Measurements from ENCODE around the gene HJV. TPM values are rescaled to one million over a fixed set of nuclear protein-coding genes. Genes with fewer than 3 reads are reported as not detected.

HJV gene
- total and polyA plus RNA-seq, 2 of the 13 experiments (the other 11 are each of a cell fraction or from before 2014, with no cell fraction given), result 0.18 TPM; not detected in 1

GRCh38 chr1:146012703-146013558 is 8.6 kb downstream of the HJV start (continued):
- no peak for TF ChIP-seq PAXIP1 (CRISPR knock-in tag; conservative IDR thresholded peaks at IDR 0.05)
- TF ChIP-seq TAF15 (IDR thresholded peaks at IDR 0.05; ENCODE audit: low read depth, low read length, poor library complexity, severe bottlenecking), result no peak

- ATAC-seq (no peak), FAIRE-seq (no peak), DNase-seq (ENCODE audit: low spot score) (no peak)
- ChIA-PET CTCF (ENCODE audit: low intra/inter-chr PET ratio, low total read pairs) (interaction anchor here (1.1 kb wide), 1 partner anchor 32 kb away, joined by 3 read pairs; no protein-coding TSS in a partner anchor), POLR2A (interaction anchor here (1.2 to 1.8 kb wide), 2 partner anchors 29 to 83 kb away, joined by 3 to 9 read pairs; partner anchors contain the start of gene RBM8A)
- WGBS (ENCODE audit: low lambda C conversion rate), result 79% methylated on average over 8 of the region's 8 CpGs
- H2AFZ ChIP-seq (ENCODE audit: low read length), result no peak overlapping the region
- no peaks in the 10 kb centered on the region for H3K27me3 ChIP-seq (ENCODE audit: control insufficient read depth in 1 of 2, insufficient read depth in 2 of 2, low read length in 2 of 2)
- H3K9ac ChIP-seq (ENCODE audit: insufficient read depth, low read depth, low read length), result no peak overlapping the region
- peaks cover 22% of the 10 kb centered on the region for H3K4me1 ChIP-seq (ENCODE audit: insufficient read depth, low read length)
- H3K79me2 ChIP-seq (ENCODE audit: insufficient read depth, low read length), result no peaks in the 10 kb centered on the region
- TF ChIP-seq ARID3A (IDR thresholded peaks at IDR 0.05; ENCODE audit: low read depth, low read length), result no peak
- no peak for TF ChIP-seq PRDM10 (CRISPR knock-in tag; IDR thresholded peaks at IDR 0.05; ENCODE audit: low read depth)
- no peak for TF ChIP-seq RXRB (CRISPR knock-in tag; IDR thresholded peaks at IDR 0.05; ENCODE audit: borderline replicate concordance)
- no peak for TF ChIP-seq TRIM22 (IDR thresholded peaks at IDR 0.05)
- TF ChIP-seq ZNF24 (IDR thresholded peaks at IDR 0.05), result no peak
- no peak for TF ChIP-seq ATF1 (CRISPR knock-in tag; IDR thresholded peaks at IDR 0.05)
- no peak for TF ChIP-seq HMGA1 (CRISPR knock-in tag; conservative IDR thresholded peaks at IDR 0.05)
- H3K9me3 ChIP-seq (ENCODE audit: low read length), result no peaks in the 10 kb centered on the region
- intact Hi-C loops (cut with micrococcal nuclease; ENCODE audit: unreplicated experiment), result no loop called here
- BruUV-seq (replicated peaks), result no TSS peak
- in situ Hi-C loops (cut with HindIII; ENCODE audit: extremely low pct_ligation_motif_present, low pct_unique_long_range_greater_than_20kb), result loop anchor here (5.0 to 10.0 kb wide), 2 partner anchors 33 to 165 kb away; partner anchors contain the start of gene NUDT17
- no peak overlapping the region for H3K27ac ChIP-seq (ENCODE audit: extremely low read length, insufficient read depth, low read length)
- H4K20me1 ChIP-seq (ENCODE audit: insufficient read depth, low read length), result no peaks in the 10 kb centered on the region
- no peaks in the 10 kb centered on the region for H3K36me3 ChIP-seq (replicated peaks in 1 of 2; ENCODE audit: control insufficient read depth in 1 of 2, insufficient read depth in 2 of 2, low read length in 2 of 2)
- H3K4me3 ChIP-seq (replicated peaks in 1 of 3; ENCODE audit: insufficient read depth in 1 of 3, low read depth in 2 of 3, low read length in 3 of 3), result no peak overlapping the region
- H3K4me2 ChIP-seq (ENCODE audit: low read depth, low read length), result no peak overlapping the region
Observed at GRCh38 chr1:146010126-146010738, 11.3 kb downstream of the HJV start.
